Activated T-cell treated with anti-CD3 and anti-CD28 coated beads, Interleukin-2, amount 50 U/mL, for 24 hours (primary cell): ENCODE data around the gene SH3RF2.
"Not testable (repeated sequence)": the region's sequence is repeated elsewhere in the genome, so short reads cannot be mapped to it uniquely, and the experiment has no call there.

Experiments
- DNase-seq: peaks from one replicate; pipeline ENCODE4 v3.0.0-alpha.2; 2020
- H3K27ac Mint-ChIP-seq: 2 replicates; pipeline ENCODE4 v1.8.0; 2020; ENCODE audit warnings: mild to moderate bottlenecking, mixed read lengths
- H3K27me3 Mint-ChIP-seq: 2 replicates; pipeline ENCODE4 v1.8.0; 2020; ENCODE audit warnings: mixed read lengths
- H3K36me3 Mint-ChIP-seq: 2 replicates; pipeline ENCODE4 v1.8.0; 2020; ENCODE audit warnings: low read depth, mixed read lengths
- H3K4me1 Mint-ChIP-seq: 2 replicates; pipeline ENCODE4 v1.8.0; 2020; ENCODE audit warnings: low read depth, mixed read lengths
- H3K4me3 Mint-ChIP-seq: 2 replicates; pipeline ENCODE4 v1.8.0; 2020; ENCODE audit warnings: mild to moderate bottlenecking, moderate library complexity, mixed read lengths
- H3K9me3 Mint-ChIP-seq: 2 replicates; pipeline ENCODE4 v1.8.0; 2020; ENCODE audit warnings: mixed read lengths

The SH3RF2 gene

DNA sequence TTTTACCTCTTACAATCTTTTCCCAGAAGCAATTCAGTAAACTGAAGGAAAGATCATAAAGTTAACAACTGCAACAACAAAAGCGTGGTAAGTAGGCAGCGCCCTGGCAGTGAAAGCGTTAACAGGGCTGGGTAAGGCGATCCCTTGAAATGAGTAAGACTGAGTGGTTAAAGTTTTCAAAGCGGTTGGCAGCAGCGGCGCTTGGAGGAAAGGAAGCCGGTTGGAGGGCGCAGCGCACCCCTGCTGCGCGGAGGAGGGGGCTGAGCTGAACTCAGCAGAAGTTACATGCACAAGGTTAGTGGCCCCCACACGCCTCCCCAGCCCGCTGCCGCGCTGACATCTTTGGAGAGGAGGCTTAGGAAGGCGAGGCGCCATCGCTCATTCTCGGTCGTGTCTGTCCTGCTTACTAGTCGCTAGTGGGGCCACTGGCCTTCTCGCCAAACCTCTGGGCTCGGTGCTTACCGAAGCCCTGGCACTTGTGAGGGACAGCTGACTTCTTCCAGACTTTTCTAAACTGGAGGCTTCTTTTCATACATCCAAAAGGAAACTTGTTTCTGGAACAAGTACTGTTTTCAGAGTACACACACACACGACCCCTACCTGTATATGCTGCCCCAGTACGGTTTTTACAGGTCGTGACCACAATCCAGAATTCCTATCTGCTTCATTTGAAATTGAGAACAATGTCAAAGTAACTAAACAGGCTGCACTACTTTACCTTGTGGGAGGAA, at the start of gene SH3RF2:
Gene SH3RF2 (plus strand): TSS at position 178 of the 731 bp plus-strand sequence. CDS start 1,351 bp downstream, outside the sequence.
- no peaks in the 10 kb centered on the region for H3K36me3 Mint-ChIP-seq
- peak; percentile 43 for DNase-seq
- H3K9me3 Mint-ChIP-seq, result no peaks in the 10 kb centered on the region
- peak within 1 kb of the TSS; percentile 73 for H3K4me3 Mint-ChIP-seq
- peak within 1 kb of the TSS; percentile 81 for H3K27ac Mint-ChIP-seq
- peaks cover 42% of the 10 kb centered on the region for H3K4me1 Mint-ChIP-seq
- H3K27me3 Mint-ChIP-seq, result peaks cover 74% of the 10 kb centered on the region

DNA sequence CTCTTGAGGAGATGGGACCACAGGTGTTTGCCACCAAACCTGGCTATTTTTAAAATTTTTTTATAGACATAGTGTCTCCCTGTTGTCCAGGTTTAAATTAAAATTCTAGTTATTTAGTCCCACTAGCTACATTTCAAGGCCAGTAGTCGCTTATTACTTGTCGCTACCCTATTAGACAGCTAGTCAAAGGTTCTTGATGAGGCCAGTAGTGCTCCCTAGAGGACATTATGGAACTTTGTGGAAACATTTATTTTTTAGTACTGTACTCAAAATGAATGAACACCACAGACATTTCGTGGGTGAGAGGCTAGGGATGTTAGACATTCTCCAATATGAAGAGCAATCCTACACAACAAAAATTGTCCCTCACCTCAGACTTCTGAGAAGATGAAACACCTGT, 49.2 kb upstream of the SH3RF2 start:
- no peak for DNase-seq
- no peaks in the 10 kb centered on the region for H3K4me1 Mint-ChIP-seq

GRCh38 chr5:145887976-145888574, 48.3 kb upstream of the SH3RF2 start:
- Mint-ChIP-seq H3K27ac (no peak overlapping the region), H3K27me3 (peaks cover 14% of the 10 kb centered on the region), H3K36me3 (no peaks in the 10 kb centered on the region), H3K4me1 (no peaks in the 10 kb centered on the region), H3K9me3 (peaks cover 14% of the 10 kb centered on the region), H3K4me3 (no peak overlapping the region)
- DNase-seq, result no peak

More for the DNA sequence above, 49.2 kb upstream of the SH3RF2 start:
- H3K27me3 Mint-ChIP-seq, result peaks cover 11% of the 10 kb centered on the region
- H3K36me3 Mint-ChIP-seq, result no peaks in the 10 kb centered on the region
- no peak overlapping the region for H3K4me3 Mint-ChIP-seq
- peaks cover 16% of the 10 kb centered on the region for H3K9me3 Mint-ChIP-seq
- H3K27ac Mint-ChIP-seq, result no peak overlapping the region

GRCh38 chr5:145889611-145890010, 46.8 kb upstream of the SH3RF2 start:
- no peaks in the 10 kb centered on the region for H3K4me1 Mint-ChIP-seq
- DNase-seq, result no peak
- peaks cover 18% of the 10 kb centered on the region for H3K27me3 Mint-ChIP-seq
- peaks cover 14% of the 10 kb centered on the region for H3K9me3 Mint-ChIP-seq
- H3K36me3 Mint-ChIP-seq, result no peaks in the 10 kb centered on the region
- no peak overlapping the region for H3K27ac Mint-ChIP-seq
- H3K4me3 Mint-ChIP-seq, result no peak overlapping the region

DNA sequence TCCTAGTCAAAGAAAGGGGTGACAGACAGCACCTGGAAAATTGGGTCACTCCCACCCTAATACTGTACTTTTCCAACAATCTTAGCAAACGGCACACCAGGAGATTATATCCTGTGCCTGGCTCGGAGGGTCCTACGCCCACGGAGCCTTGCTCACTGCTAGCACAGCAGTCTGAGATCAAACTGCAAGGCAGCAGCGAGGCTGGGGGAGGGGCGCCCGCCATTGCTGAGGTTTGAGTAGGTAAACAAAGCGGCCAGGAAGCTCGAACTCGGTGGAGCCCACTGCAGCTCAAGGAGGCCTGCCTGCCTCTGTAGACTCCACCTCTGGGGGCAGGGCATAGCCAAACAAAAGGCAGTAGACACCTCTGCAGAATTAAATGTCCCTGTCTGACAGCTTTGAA, 45.0 kb upstream of the SH3RF2 start:
- peaks cover 18% of the 10 kb centered on the region for H3K9me3 Mint-ChIP-seq
- not testable (repeated sequence) for H3K4me3 Mint-ChIP-seq, DNase-seq, H3K36me3 Mint-ChIP-seq, H3K4me1 Mint-ChIP-seq, H3K27ac Mint-ChIP-seq
- H3K27me3 Mint-ChIP-seq, result peaks cover 12% of the 10 kb centered on the region

DNA sequence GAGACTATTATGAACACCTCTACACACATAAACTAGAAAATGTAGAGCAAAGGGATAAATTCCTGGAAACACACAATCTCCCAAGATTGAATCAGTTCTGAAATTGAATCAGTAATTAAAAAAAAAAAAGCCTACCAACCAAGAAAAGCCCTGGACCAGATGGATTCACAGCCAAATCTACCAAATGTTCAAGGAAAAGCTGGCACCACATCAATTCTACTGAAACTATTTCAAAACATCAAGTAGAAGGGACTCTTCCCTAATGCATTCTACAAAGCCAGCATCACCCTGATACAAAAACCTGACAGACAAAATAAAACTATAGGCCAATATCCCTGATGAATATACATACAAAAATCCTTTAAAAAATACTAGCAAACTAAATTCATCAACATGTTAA, 38.2 kb upstream of the SH3RF2 start:
- H3K36me3 Mint-ChIP-seq, result no peaks in the 10 kb centered on the region
- peaks cover 12% of the 10 kb centered on the region for H3K9me3 Mint-ChIP-seq
- peaks cover 5% of the 10 kb centered on the region for H3K27me3 Mint-ChIP-seq
- H3K4me3 Mint-ChIP-seq, result no peak overlapping the region
- no peak for DNase-seq
- no peak overlapping the region for H3K27ac Mint-ChIP-seq
- no peaks in the 10 kb centered on the region for H3K4me1 Mint-ChIP-seq

GRCh38 chr5:145902421-145902820, 34.0 kb upstream of the SH3RF2 start:
- Mint-ChIP-seq H3K27me3 (no peaks in the 10 kb centered on the region), H3K4me3 (no peak overlapping the region), H3K27ac (no peak overlapping the region), H3K4me1 (no peaks in the 10 kb centered on the region), H3K9me3 (peaks cover 8% of the 10 kb centered on the region), H3K36me3 (no peaks in the 10 kb centered on the region)
- DNase-seq, result no peak

DNA sequence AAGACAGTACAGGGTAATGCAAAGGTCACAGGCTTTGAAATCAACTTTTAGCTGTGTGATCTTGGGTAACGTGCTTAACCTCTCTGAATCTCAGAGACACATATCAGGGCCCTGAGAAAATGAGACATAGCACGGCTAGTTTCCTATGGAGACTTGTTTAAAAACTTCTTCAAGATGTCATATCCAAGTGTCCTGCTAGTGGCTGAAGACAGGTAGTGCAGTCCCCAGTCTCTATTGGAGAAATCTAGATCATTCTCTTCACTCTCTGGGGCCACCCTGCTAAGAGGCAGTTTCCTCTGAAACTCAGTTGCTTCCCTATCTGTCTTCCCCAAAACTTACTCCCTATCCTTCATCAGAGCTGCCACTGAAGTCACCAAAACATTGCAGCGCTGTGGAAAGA, 33.3 kb upstream of the SH3RF2 start:
- Mint-ChIP-seq H3K36me3 (no peaks in the 10 kb centered on the region), H3K27ac (no peak overlapping the region), H3K9me3 (peaks cover 8% of the 10 kb centered on the region), H3K4me1 (no peaks in the 10 kb centered on the region), H3K27me3 (no peaks in the 10 kb centered on the region), H3K4me3 (no peak overlapping the region)
- DNase-seq, result no peak

DNA sequence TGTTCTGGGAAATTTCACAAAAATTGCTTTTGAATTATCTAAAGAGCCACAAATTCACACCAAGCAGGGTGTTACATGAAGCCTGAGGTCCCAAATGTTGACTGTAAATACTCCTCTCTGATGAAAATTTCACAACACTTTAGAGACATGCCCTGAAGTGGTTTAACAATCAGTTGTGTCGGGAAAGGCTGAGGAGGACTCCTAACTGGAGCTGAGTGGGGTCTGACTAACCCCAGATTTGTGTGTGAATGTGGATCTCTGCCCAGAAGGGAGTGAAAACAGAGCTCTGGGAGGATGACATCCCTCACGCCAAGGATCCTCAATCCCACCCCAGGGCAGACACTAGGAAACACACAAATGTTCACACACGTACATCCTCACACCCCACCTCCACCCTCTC, 32.5 kb upstream of the SH3RF2 start:
- no peak for DNase-seq
- Mint-ChIP-seq H3K4me3 (no peak overlapping the region), H3K36me3 (no peaks in the 10 kb centered on the region), H3K9me3 (peaks cover 5% of the 10 kb centered on the region), H3K27me3 (no peaks in the 10 kb centered on the region), H3K27ac (no peak overlapping the region), H3K4me1 (no peaks in the 10 kb centered on the region)

GRCh38 chr5:145904743-145905142, 31.6 kb upstream of the SH3RF2 start:
- Mint-ChIP-seq H3K9me3 (no peaks in the 10 kb centered on the region), H3K27me3 (no peaks in the 10 kb centered on the region), H3K27ac (no peak overlapping the region), H3K4me3 (no peak overlapping the region), H3K36me3 (no peaks in the 10 kb centered on the region), H3K4me1 (no peaks in the 10 kb centered on the region)
- no peak for DNase-seq

DNA sequence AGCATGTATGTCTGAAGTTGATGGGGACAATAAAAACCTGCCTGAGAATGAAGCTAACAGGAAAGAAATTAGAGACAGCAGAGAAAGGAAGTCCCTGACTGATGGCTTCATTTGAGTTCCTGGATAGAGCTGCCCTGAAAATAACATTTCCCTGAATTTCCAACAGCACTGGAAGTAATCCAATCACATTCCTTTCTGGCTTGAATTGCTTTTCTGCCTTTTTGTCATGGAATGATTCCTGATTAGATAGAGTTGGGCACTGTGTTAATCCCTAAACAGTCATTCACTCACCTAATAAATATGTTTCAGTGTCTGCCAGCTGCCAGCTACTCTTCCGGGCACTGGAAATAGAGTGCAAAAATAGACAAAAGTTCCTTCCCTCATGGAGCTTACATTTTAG, 30.0 kb upstream of the SH3RF2 start:
- Mint-ChIP-seq H3K27me3 (no peaks in the 10 kb centered on the region), H3K9me3 (no peaks in the 10 kb centered on the region), H3K4me3 (no peak overlapping the region), H3K27ac (no peak overlapping the region), H3K4me1 (no peaks in the 10 kb centered on the region), H3K36me3 (no peaks in the 10 kb centered on the region)
- no peak for DNase-seq

DNA sequence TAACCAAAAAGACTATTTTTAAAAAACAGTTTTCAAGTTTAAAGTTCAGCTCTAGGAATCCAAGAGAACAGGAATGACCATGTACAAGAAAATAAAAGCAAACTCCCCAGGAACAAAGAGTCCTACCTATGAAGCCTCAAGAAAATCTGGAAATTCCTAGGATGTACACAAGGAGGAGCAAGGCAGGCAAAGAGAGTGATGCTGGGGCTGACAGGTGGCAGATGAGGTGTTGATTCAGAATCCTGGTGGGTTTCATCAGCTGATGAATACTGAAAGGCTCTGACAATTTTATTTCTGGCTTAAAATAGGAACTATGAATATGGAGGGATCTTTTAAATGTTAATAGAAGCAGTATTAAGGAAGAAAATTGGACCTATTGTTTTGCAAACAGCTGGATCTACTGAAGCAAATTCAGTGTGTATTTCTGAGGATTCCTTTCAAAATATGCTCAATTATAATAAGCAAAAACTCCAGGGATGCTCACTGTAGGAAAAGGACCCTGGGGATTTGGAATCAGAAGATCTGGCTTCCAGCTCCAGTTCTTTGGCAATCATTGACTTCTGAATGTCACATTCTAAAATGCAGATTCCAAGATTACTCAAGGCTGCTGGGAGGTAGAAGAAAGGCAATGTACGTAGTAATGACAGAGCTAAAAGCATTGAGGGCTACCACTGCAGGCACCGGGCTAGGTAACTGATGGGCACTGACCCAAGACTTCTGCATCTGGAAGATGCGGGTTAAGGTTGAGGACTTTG, 28.0 kb upstream of the SH3RF2 start:
- Mint-ChIP-seq H3K27me3 (no peaks in the 10 kb centered on the region), H3K9me3 (no peaks in the 10 kb centered on the region), H3K27ac (no peak overlapping the region), H3K36me3 (no peaks in the 10 kb centered on the region), H3K4me3 (no peak overlapping the region), H3K4me1 (no peaks in the 10 kb centered on the region)
- no peak for DNase-seq

GRCh38 chr5:145911164-145911563, 25.2 kb upstream of the SH3RF2 start:
- H3K27ac Mint-ChIP-seq, result no peak overlapping the region
- no peak for DNase-seq
- no peaks in the 10 kb centered on the region for H3K9me3 Mint-ChIP-seq

DNA sequence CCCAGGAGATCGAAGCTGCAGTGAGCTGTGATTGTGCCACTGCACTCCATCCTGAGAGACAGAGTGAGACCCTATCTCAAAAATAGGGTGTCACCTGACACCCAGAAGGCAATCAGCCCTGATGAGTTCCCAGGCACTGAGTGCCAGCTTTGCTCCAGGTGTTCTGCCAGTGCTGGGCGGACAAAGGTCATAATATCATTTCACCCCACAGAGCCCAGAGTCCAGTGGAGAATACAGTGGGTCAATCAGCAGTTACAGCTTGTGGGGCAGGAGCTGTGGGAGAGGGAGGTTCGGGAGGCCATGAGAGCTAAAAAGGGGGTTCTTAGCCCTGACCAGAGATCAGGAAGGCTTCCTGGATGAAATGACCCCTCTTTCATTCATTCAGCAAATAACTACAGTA, 24.4 kb upstream of the SH3RF2 start:
- peaks cover 9% of the 10 kb centered on the region for H3K4me1 Mint-ChIP-seq
- H3K4me3 Mint-ChIP-seq, result no peak overlapping the region
- no peaks in the 10 kb centered on the region for H3K36me3 Mint-ChIP-seq
- no peaks in the 10 kb centered on the region for H3K9me3 Mint-ChIP-seq
- no peak overlapping the region for H3K27ac Mint-ChIP-seq
- no peaks in the 10 kb centered on the region for H3K27me3 Mint-ChIP-seq
- DNase-seq, result no peak

More at GRCh38 chr5:145911164-145911563, 25.2 kb upstream of the SH3RF2 start:
- H3K4me3 Mint-ChIP-seq, result no peak overlapping the region
- no peaks in the 10 kb centered on the region for H3K27me3 Mint-ChIP-seq
- H3K4me1 Mint-ChIP-seq, result peaks cover 6% of the 10 kb centered on the region
- H3K36me3 Mint-ChIP-seq, result no peaks in the 10 kb centered on the region

- no peaks in the 10 kb centered on the region for H3K9me3 Mint-ChIP-seq
- no peak overlapping the region for H3K4me3 Mint-ChIP-seq
- no peaks in the 10 kb centered on the region for H3K27me3 Mint-ChIP-seq
- H3K27ac Mint-ChIP-seq, result no peak overlapping the region
- peaks cover 9% of the 10 kb centered on the region for H3K4me1 Mint-ChIP-seq
- H3K36me3 Mint-ChIP-seq, result no peaks in the 10 kb centered on the region
- no peak for DNase-seq
Observed at GRCh38 chr5:145912594-145912993, 23.8 kb upstream of the SH3RF2 start.
